A549 (cell line): Measurements from ENCODE around the gene B3GALT6. TPM values are rescaled to one million over a fixed set of nuclear protein-coding genes. Genes with fewer than 3 reads are reported as not detected.

Experiments used
- ATAC-seq, 2 experiments: fragments of 200-7000 bp in 1 of 2; fragments of >200 bp in 1 of 2; cut with Nextera tagmentation in 1 of 2; cut with Tn5 transposase in 1 of 2; 3 replicates each; pipeline versions ENCODE4 v1.8.0 to v1.9.1; 2018 to 2020; ENCODE audit warnings: mild to moderate bottlenecking in 1 of 2, moderate library complexity in 1 of 2
- CTCF ChIA-PET: fragments of 300-600 bp; sonication (Branson Sonifier 250); formaldehyde crosslinking; extraction: SDS; loops from one replicate; lab custom pipeline; 2021; ENCODE audit warnings: antibody characterized with exemption, inconsistent platforms; lab: Yijun Ruan, JAX
- POLR2A ChIA-PET: fragments of 350-600 bp; formaldehyde crosslinking; extraction: SDS; loops from one replicate; lab custom pipeline; 2021; ENCODE audit warnings: antibody characterized with exemption, inconsistent platforms; lab: Yijun Ruan, JAX
- DNase-seq, 2 experiments: peaks; one replicate each; pipeline versions ENCODE4 v3.0.0 to v3.0.0-alpha.2; 2011 to 2016; ENCODE audit warnings: low read depth in 1 of 2, low spot score in 1 of 2
- FAIRE-seq: peaks from 2 replicates; lab custom pipeline; 2011; peaks lifted over from hg19 to GRCh38; lab: Jason Lieb, UNC
- H3K27ac ChIP-seq, 2 experiments: fragments of >200 bp; sonication (Bioruptor Twin); formaldehyde crosslinking; 3 replicates each; pipeline ENCODE4 v1.5.1; 2016 to 2017
- H3K4me1 ChIP-seq: fragments of >200 bp; sonication (Bioruptor Twin); formaldehyde crosslinking; 3 replicates; pipeline ENCODE4 v1.6.1; 2016
- H3K4me2 ChIP-seq: fragments of >200 bp; sonication (Bioruptor Twin); formaldehyde crosslinking; 3 replicates; pipeline ENCODE4 v1.6.1; 2016
- H3K4me3 ChIP-seq: fragments of >200 bp; sonication (Bioruptor Twin); formaldehyde crosslinking; 3 replicates; pipeline ENCODE4 v1.5.1; 2016
- H3K9me3 ChIP-seq: fragments of >200 bp; sonication (Bioruptor Twin); formaldehyde crosslinking; 3 replicates; pipeline ENCODE4 v1.6.1; 2016
- BHLHE40 ChIP-seq: IDR thresholded peaks from 2 replicates; pipeline ENCODE4 v1.6.1; 2012; ENCODE audit warnings: low read depth, low read length, inconsistent platforms
- CHD2 ChIP-seq: fragments of 150-350 bp; IDR thresholded peaks from 2 replicates; pipeline ENCODE4 v1.6.1; 2014; ENCODE audit warnings: low read length; ENCODE audit not compliant: partially characterized antibody
- EHF ChIP-seq: fragments of 250-450 bp; sonication (Bioruptor Pico); IDR thresholded peaks from 2 replicates; pipeline ENCODE4 v1.5.0; 2020; ENCODE audit warnings: mild to moderate bottlenecking
- EP300 ChIP-seq, 2 experiments: fragments of >200 bp; sonication (Bioruptor Twin); formaldehyde crosslinking; IDR thresholded peaks; 2 replicates in 1 of 2; 3 replicates in 1 of 2; pipeline ENCODE4 v1.6.1; 2016 to 2017
- HDAC2 ChIP-seq: fragments of 200-600 bp; sonication (generic); IDR thresholded peaks from 2 replicates; pipeline ENCODE4 v1.6.1; 2016
- HEYL ChIP-seq: fragments of 250-450 bp; sonication (Bioruptor Pico); IDR thresholded peaks from 2 replicates; pipeline ENCODE4 v1.8.0; 2021; ENCODE audit warnings: mild to moderate bottlenecking, moderate library complexity
- HOXA7 ChIP-seq: fragments of 250-450 bp; sonication (Bioruptor Pico); IDR thresholded peaks from 2 replicates; pipeline ENCODE4 v1.5.0; 2020; ENCODE audit warnings: mild to moderate bottlenecking, moderate library complexity
- HOXB5 ChIP-seq: fragments of 250-450 bp; sonication (Bioruptor Pico); IDR thresholded peaks from 2 replicates; pipeline ENCODE4 v1.5.0; 2020; ENCODE audit warnings: mild to moderate bottlenecking, moderate library complexity
- KDM5A ChIP-seq: fragments of 200-600 bp; sonication (generic); IDR thresholded peaks from 2 replicates; pipeline ENCODE4 v1.6.1; 2016; ENCODE audit warnings: antibody characterized with exemption, mild to moderate bottlenecking
- MAFK ChIP-seq: fragments of 450-650 bp; IDR thresholded peaks from 2 replicates; pipeline ENCODE4 v1.6.1; 2014; ENCODE audit not compliant: partially characterized antibody
- MAX ChIP-seq: IDR thresholded peaks from 2 replicates; pipeline ENCODE4 v1.6.1; 2012
- NFE2L2 ChIP-seq: fragments of 150-350 bp; conservative IDR thresholded peaks from 2 replicates; pipeline ENCODE4 v1.6.1; 2014; ENCODE audit warnings: low read length
- NR3C1 ChIP-seq: fragments of >200 bp; sonication (Bioruptor Twin); formaldehyde crosslinking; IDR thresholded peaks from 3 replicates; pipeline ENCODE4 v1.6.1; 2017
- PBX3 ChIP-seq: IDR thresholded peaks from 2 replicates; pipeline ENCODE4 v1.6.1; 2012
- PHF8 ChIP-seq: fragments of 200-600 bp; sonication (generic); IDR thresholded peaks from 2 replicates; pipeline ENCODE4 v1.6.1; 2016; ENCODE audit warnings: low read depth, mild to moderate bottlenecking, antibody characterized with exemption, moderate library complexity, borderline replicate concordance
- POLR2AphosphoS2 ChIP-seq: conservative IDR thresholded peaks from 2 replicates; pipeline ENCODE4 v1.6.1; 2012; ENCODE audit warnings: low read length, improper control_type of control experiment, inconsistent platforms
- ZFP36 ChIP-seq: fragments of 450-650 bp; IDR thresholded peaks from 2 replicates; pipeline ENCODE4 v1.6.1; 2014; ENCODE audit warnings: borderline replicate concordance; ENCODE audit not compliant: partially characterized antibody
- ZSCAN20 ChIP-seq: fragments of 250-450 bp; sonication (Bioruptor Pico); IDR thresholded peaks from 2 replicates; pipeline ENCODE4 v1.8.0; 2022; ENCODE audit warnings: mild to moderate bottlenecking, moderate library complexity
- WGBS: methylation state at CpG from one replicate; pipeline ENCODE4 v1.1.6; 2017; ENCODE audit errors: missing lambda C conversion rate; 5-methylcytosine and 5-hydroxymethylcytosine counted together
- polyA plus RNA-seq, 4 experiments: library from polyadenylated mRNA; depleted of rRNA in 3 of 4; stranded (reverse); fragments of >200 nt; fragmentation: RNase III in 1 of 4; extraction: RNeasy Plus Mini Kit Qiagen cat#74134 plus additional on column Dnase treatment in 1 of 4; gene quantifications; 2 replicates in 3 of 4; 3 replicates in 1 of 4; pipeline ENCODE4 v1.2.3, GENCODE V29; 2011 to 2017
- TF ChIP-seq, protein P1 (sequence below): fragments of >200 bp; sonication (Bioruptor Twin); formaldehyde crosslinking; IDR thresholded peaks from 3 replicates; pipeline ENCODE4 v1.6.1; 2016
- TF ChIP-seq, protein P2 (sequence below): fragments of >200 bp; sonication (Bioruptor Twin); formaldehyde crosslinking; IDR thresholded peaks from 2 replicates; pipeline ENCODE4 v1.6.1; 2016
- TF ChIP-seq, protein P3 (sequence below): fragments of 150-350 bp; IDR thresholded peaks from 2 replicates; pipeline ENCODE4 v1.6.1; 2014; ENCODE audit warnings: low read depth, mild to moderate bottlenecking, low read length

B3GALT6 gene
- polyA plus RNA-seq, 2 of the 4 experiments (the other 2 are of a cell fraction): 12.5 to 12.9 TPM

- no peak for ATAC-seq
- CTCF ChIA-PET: interaction anchor here (2.7 to 4.1 kb wide), 2 partner anchors 14 to 156 kb away, joined by 9 to 17 read pairs; no protein-coding TSS in a partner anchor
- DNase-seq: no peak
- 93% methylated on average over 13 of the region's 13 CpGs for WGBS
- Histone ChIP-seq H3K4me2 (no peak overlapping the region), H3K9me3 (no peaks in the 10 kb centered on the region), H3K4me3 (no peak overlapping the region)
- POLR2A ChIA-PET: no interaction called here
- TF ChIP-seq NFE2L2 (no peak), HOXA7 (CRISPR knock-in tag) (no peak), HEYL (CRISPR knock-in tag) (no peak), CHD2 (no peak), MAFK (no peak), BHLHE40 (no peak), MAX (no peak), EHF (CRISPR knock-in tag) (no peak), ZFP36 (no peak), EP300 (IDR thresholded peaks at IDR 0.05) (no peak), PHF8 (no peak)
- TF ChIP-seq, all 56 proteins: peak for 0
- Histone ChIP-seq H3K27ac (no peak overlapping the region), H3K4me1 (peaks cover 8% of the 10 kb centered on the region; the same call in 2 of the 3 replicates)
- no peak for FAIRE-seq
These were observed 46.6 kb downstream of the B3GALT6 start for GRCh38 chr1:1278620-1279019.

DNA sequence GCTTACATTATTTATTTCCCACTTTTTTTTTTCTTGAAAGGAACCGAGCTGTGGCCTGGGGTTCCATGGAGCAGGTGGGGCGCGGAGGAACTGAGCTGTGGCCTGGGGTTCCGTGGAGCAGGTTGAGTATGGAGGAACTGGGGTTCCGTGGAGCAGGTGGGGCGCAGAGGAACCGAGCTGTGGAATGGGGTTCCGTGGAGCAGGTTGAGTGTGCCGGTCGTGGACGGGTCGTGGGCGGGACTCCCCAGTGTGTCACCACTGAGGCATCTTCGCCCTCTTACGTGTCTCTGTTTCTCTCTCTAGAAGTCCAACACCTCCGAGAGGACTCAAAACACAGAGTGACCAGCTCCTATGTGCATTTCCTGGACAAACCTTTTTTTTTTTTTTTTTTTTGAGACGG lies 47.0 kb downstream of the B3GALT6 start:
- ATAC-seq (no peak), DNase-seq (no peak), FAIRE-seq (no peak)
- CTCF ChIA-PET: interaction anchor here (2.7 to 4.1 kb wide), 2 partner anchors 13 to 157 kb away, joined by 9 to 17 read pairs; no protein-coding TSS in a partner anchor
- POLR2A ChIA-PET: no interaction called here
- Histone ChIP-seq H3K4me1 (peaks cover 8% of the 10 kb centered on the region; the same call in 2 of the 3 replicates), H3K27ac (no peak overlapping the region), H3K4me3 (no peak overlapping the region), H3K9me3 (no peaks in the 10 kb centered on the region), H3K4me2 (no peak overlapping the region)
- TF ChIP-seq, protein P1, sequence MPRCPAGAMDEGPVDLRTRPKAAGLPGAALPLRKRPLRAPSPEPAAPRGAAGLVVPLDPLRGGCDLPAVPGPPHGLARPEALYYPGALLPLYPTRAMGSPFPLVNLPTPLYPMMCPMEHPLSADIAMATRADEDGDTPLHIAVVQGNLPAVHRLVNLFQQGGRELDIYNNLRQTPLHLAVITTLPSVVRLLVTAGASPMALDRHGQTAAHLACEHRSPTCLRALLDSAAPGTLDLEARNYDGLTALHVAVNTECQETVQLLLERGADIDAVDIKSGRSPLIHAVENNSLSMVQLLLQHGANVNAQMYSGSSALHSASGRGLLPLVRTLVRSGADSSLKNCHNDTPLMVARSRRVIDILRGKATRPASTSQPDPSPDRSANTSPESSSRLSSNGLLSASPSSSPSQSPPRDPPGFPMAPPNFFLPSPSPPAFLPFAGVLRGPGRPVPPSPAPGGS: no peak
- TF ChIP-seq POLR2AphosphoS2 (no peak), ZSCAN20 (CRISPR knock-in tag) (no peak), HDAC2 (no peak), HOXA7 (CRISPR knock-in tag) (no peak), MAX (no peak), NR3C1 (no peak), HEYL (CRISPR knock-in tag) (no peak)
- TF ChIP-seq, protein P2, sequence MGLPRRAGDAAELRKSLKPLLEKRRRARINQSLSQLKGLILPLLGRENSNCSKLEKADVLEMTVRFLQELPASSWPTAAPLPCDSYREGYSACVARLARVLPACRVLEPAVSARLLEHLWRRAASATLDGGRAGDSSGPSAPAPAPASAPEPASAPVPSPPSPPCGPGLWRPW: no peak
- 89% methylated on average over 17 of the region's 17 CpGs for WGBS

DNA sequence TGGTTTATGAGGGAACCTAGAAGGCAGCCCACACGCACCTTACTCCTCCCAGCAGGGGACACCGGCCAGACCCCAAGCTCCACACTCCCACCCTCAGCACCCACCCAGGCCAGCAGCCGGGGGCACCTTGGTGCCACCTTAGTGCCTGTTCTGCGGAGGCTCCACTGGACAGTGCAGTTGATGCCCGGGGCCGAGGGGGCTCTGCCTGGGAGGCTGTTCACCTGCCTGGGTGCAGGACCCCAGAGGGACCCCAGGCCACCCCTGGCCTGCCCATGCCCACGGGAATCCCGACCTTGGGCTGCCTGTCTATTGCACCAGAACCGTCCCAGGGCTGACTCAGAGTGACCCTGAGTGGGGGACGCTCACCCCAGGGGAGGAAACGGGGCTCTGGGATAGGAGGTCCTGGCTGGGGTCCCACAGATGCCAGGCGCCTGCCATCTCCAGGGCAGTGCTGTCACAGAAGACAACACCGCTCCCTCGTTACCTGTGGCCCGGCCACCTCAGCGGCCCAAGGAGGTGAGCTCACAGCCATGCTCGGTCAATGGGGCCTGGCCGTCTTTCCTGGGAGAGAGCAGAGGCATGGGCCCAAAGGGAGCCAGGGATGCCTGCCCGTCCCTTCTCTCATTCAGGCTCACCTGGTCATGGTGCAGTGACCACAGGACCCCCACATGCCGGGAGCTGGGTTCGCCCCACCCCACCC lies 48.9 kb downstream of the B3GALT6 start:
- TF ChIP-seq HOXB5 (CRISPR knock-in tag) (no peak), KDM5A (no peak), NFE2L2 (no peak), POLR2AphosphoS2 (no peak), MAX (no peak), PBX3 (no peak)
- TF ChIP-seq, protein P3, sequence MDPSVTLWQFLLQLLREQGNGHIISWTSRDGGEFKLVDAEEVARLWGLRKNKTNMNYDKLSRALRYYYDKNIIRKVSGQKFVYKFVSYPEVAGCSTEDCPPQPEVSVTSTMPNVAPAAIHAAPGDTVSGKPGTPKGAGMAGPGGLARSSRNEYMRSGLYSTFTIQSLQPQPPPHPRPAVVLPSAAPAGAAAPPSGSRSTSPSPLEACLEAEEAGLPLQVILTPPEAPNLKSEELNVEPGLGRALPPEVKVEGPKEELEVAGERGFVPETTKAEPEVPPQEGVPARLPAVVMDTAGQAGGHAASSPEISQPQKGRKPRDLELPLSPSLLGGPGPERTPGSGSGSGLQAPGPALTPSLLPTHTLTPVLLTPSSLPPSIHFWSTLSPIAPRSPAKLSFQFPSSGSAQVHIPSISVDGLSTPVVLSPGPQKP: no peak
- Histone ChIP-seq H3K4me2 (no peak overlapping the region), H3K9me3 (no peaks in the 10 kb centered on the region), H3K4me1 (peaks cover 8% of the 10 kb centered on the region; the same call in 2 of the 3 replicates), H3K27ac (no peak overlapping the region), H3K4me3 (no peak overlapping the region)
- DNase-seq (no peak), ATAC-seq (no peak), FAIRE-seq (no peak)
- ChIA-PET CTCF (interaction anchor here (1.3 kb wide), 1 partner anchor 10 kb away, joined by 4 read pairs; no protein-coding TSS in a partner anchor), POLR2A (no interaction called here)
- 77% methylated on average over 5 of the region's 21 CpGs for WGBS
